Measurements from ENCODE around the gene PGM2. TPM values are rescaled to one million over a fixed set of nuclear protein-coding genes. Genes with fewer than 3 reads are reported as not detected.

Gene PGM2
- polyA plus RNA-seq, 1 donor from 2014 or later = 9.3 TPM

GRCh38 chr4:37844204-37844603, 17.7 kb downstream of the PGM2 start:
- Histone ChIP-seq H3K79me2 (replicated peaks; ENCODE audit: insufficient read depth, low read length) (no peaks in the 10 kb centered on the region), H3K36me3 (ENCODE audit: insufficient read depth, low read length) (no peaks in the 10 kb centered on the region), H2AFZ (ENCODE audit: low read depth, low read length) (no peak overlapping the region), H3K9me3 (ENCODE audit: low read length) (no peaks in the 10 kb centered on the region), H3K4me2 (ENCODE audit: low read length) (no peak overlapping the region), H3K27ac (ENCODE audit: low read length) (no peak overlapping the region), H3K9ac (ENCODE audit: low read length) (no peak overlapping the region), H4K20me1 (ENCODE audit: insufficient read depth) (no peaks in the 10 kb centered on the region), H3K9me2 (ENCODE audit: insufficient read depth, low read length) (no peaks in the 10 kb centered on the region), H3K27me3 (ENCODE audit: insufficient read depth, low read depth, low read length) (no peaks in the 10 kb centered on the region), H3F3A (ENCODE audit: insufficient read depth, low read length, poor library complexity, severe bottlenecking) (no peaks in the 10 kb centered on the region), H3K4me3 (ENCODE audit: low read length) (no peak overlapping the region)
- TF ChIP-seq MXI1 (conservative IDR thresholded peaks at IDR 0.05; ENCODE audit: poor library complexity, severe bottlenecking) = no peak
- TF ChIP-seq POLR2AphosphoS5 (IDR thresholded peaks at IDR 0.05) = no peak
- TF ChIP-seq REST (IDR thresholded peaks at IDR 0.05; ENCODE audit: borderline replicate concordance) = no peak
- no peak for TF ChIP-seq EP300 (conservative IDR thresholded peaks at IDR 0.05; ENCODE audit: poor library complexity, severe bottlenecking)
- no peak for TF ChIP-seq EZH2 (IDR thresholded peaks at IDR 0.05; ENCODE audit: borderline replicate concordance, insufficient read depth, low read length, poor library complexity, severe bottlenecking)

- no peaks in the 10 kb centered on the region for H3K79me2 ChIP-seq (replicated peaks; ENCODE audit: insufficient read depth, low read length)
- no peak overlapping the region for H3K4me3 ChIP-seq (ENCODE audit: low read length)
- TF ChIP-seq TAF1 (IDR thresholded peaks at IDR 0.05; ENCODE audit: low read depth) (no peak), CTCF (IDR thresholded peaks at IDR 0.05; ENCODE audit: poor library complexity, severe bottlenecking) (no peak), RAD21 (conservative IDR thresholded peaks at IDR 0.05) (no peak), POLR2AphosphoS5 (IDR thresholded peaks at IDR 0.05) (no peak), MXI1 (conservative IDR thresholded peaks at IDR 0.05; ENCODE audit: poor library complexity, severe bottlenecking) (no peak), EZH2 (IDR thresholded peaks at IDR 0.05; ENCODE audit: borderline replicate concordance, insufficient read depth, low read length, poor library complexity, severe bottlenecking) (no peak), SMC3 (conservative IDR thresholded peaks at IDR 0.05; ENCODE audit: poor library complexity) (no peak), EP300 (conservative IDR thresholded peaks at IDR 0.05; ENCODE audit: poor library complexity, severe bottlenecking) (no peak), REST (IDR thresholded peaks at IDR 0.05; ENCODE audit: borderline replicate concordance) (no peak)
- H3K27me3 ChIP-seq (ENCODE audit: insufficient read depth, low read depth, low read length) = no peaks in the 10 kb centered on the region
- no peak overlapping the region for H3K9ac ChIP-seq (ENCODE audit: low read length)
- H3K9me3 ChIP-seq (ENCODE audit: low read length) = no peaks in the 10 kb centered on the region
- no peaks in the 10 kb centered on the region for H3K36me3 ChIP-seq (ENCODE audit: insufficient read depth, low read length)
- no peaks in the 10 kb centered on the region for H4K20me1 ChIP-seq (ENCODE audit: insufficient read depth)
- no peak overlapping the region for H2AFZ ChIP-seq (ENCODE audit: low read depth, low read length)
- no peak overlapping the region for H3K4me2 ChIP-seq (ENCODE audit: low read length)
- H3K9me2 ChIP-seq (ENCODE audit: insufficient read depth, low read length) = no peaks in the 10 kb centered on the region
- no peak overlapping the region for H3K27ac ChIP-seq (ENCODE audit: low read length)
- H3F3A ChIP-seq (ENCODE audit: insufficient read depth, low read length, poor library complexity, severe bottlenecking) = no peaks in the 10 kb centered on the region
Measured at GRCh38 chr4:37845201-37845600, 18.7 kb downstream of the PGM2 start.
